GM12865 (cell line): ENCODE data around the gene ATP6V0D1.

Experiments used
- DNase-seq: peaks from one replicate; pipeline ENCODE4 v3.0.0; 2010; ENCODE audit warnings: low read depth
- H3K4me3 ChIP-seq: 2 replicates; pipeline ENCODE4 v1.5.1; 2011; ENCODE audit warnings: mild to moderate bottlenecking, low read depth, low read length, control low read depth
- CTCF ChIP-seq: IDR thresholded peaks from 2 replicates; pipeline ENCODE4 v1.5.1; 2011; ENCODE audit warnings: low read length, control low read depth, low read depth, inconsistent platforms; ENCODE audit not compliant: insufficient read depth; ENCODE audit errors: missing control alignments

ATP6V0D1 gene

GRCh38 chr16:67431775-67432505 is 49.0 kb downstream of the ATP6V0D1 start:
- no peak overlapping the region for H3K4me3 ChIP-seq
- TF ChIP-seq CTCF = no peak
- no peak for DNase-seq

- no peak for DNase-seq
- H3K4me3 ChIP-seq = no peak within 1 kb of the TSS; the same call in 1 of the 2 replicates
- no peak for TF ChIP-seq CTCF
These were observed 49.8 kb downstream of the ATP6V0D1 start, which contains the start of gene HSD11B2 for GRCh38 chr16:67430977-67431774. Gene HSD11B2, plus strand, starts transcription at chr16:67431121. Its CDS starts 128 bp downstream, at chr16:67431249.

GRCh38 chr16:67430504-67430976 is 50.4 kb downstream of the ATP6V0D1 start:
- peak; percentile 10 for DNase-seq

GRCh38 chr16:67429799-67430503 is 51.0 kb downstream of the ATP6V0D1 start:
- no peak for DNase-seq
- TF ChIP-seq CTCF = no peak
- no peak overlapping the region for H3K4me3 ChIP-seq

More at GRCh38 chr16:67430504-67430976, 50.4 kb downstream of the ATP6V0D1 start:
- TF ChIP-seq CTCF = no peak
- H3K4me3 ChIP-seq = no peak overlapping the region; the same call in 1 of the 2 replicates

- no peak for DNase-seq
- no peak overlapping the region for H3K4me3 ChIP-seq
These were observed 51.7 kb downstream of the ATP6V0D1 start for GRCh38 chr16:67429053-67429798.

More at GRCh38 chr16:67429053-67429798, 51.7 kb downstream of the ATP6V0D1 start:
- TF ChIP-seq CTCF = no peak
